Hepatocyte (in vitro differentiated cells): Measurements from ENCODE around the gene CEP83. TPM values are rescaled to one million over a fixed set of nuclear protein-coding genes. Genes with fewer than 3 reads are reported as not detected.

ENCODE experiments used
- DNase-seq: peaks from one replicate; pipeline ENCODE4 v3.0.0-alpha.2; 2016; ENCODE audit warnings: low spot score
- H2AFZ ChIP-seq: fragments of 200-600 bp; sonication (generic); 2 replicates; pipeline ENCODE4 v1.6.0; 2016; ENCODE audit warnings: antibody characterized with exemption, mild to moderate bottlenecking
- H3K27ac ChIP-seq: fragments of 200-600 bp; sonication (generic); 2 replicates; pipeline ENCODE4 v1.5.1; 2016; ENCODE audit warnings: mild to moderate bottlenecking
- H3K27me3 ChIP-seq: fragments of 200-600 bp; sonication (generic); 2 replicates; pipeline ENCODE4 v1.6.1; 2016
- H3K36me3 ChIP-seq: fragments of 200-600 bp; sonication (generic); replicated peaks from 2 replicates; pipeline ENCODE4 v1.5.1; 2016; ENCODE audit warnings: low read depth; ENCODE audit not compliant: insufficient read depth
- H3K4me1 ChIP-seq: fragments of 200-600 bp; sonication (generic); 2 replicates; pipeline ENCODE4 v1.5.1; 2016; ENCODE audit warnings: mild to moderate bottlenecking, moderate library complexity; ENCODE audit not compliant: insufficient read depth
- H3K4me2 ChIP-seq: fragments of 200-600 bp; sonication (generic); 2 replicates; pipeline ENCODE4 v1.6.0; 2016
- H3K4me3 ChIP-seq: fragments of 200-600 bp; sonication (generic); 2 replicates; pipeline ENCODE4 v1.5.1; 2016; ENCODE audit warnings: mild to moderate bottlenecking
- H3K79me2 ChIP-seq: fragments of 200-600 bp; sonication (generic); 2 replicates; pipeline ENCODE4 v1.6.0; 2017; ENCODE audit warnings: mild to moderate bottlenecking
- H3K9me2 ChIP-seq: fragments of 200-600 bp; sonication (generic); replicated peaks from 2 replicates; pipeline ENCODE4 v1.6.0; 2017; ENCODE audit warnings: mild to moderate bottlenecking; ENCODE audit not compliant: insufficient read depth
- H3K9me3 ChIP-seq: fragments of 200-600 bp; sonication (generic); 2 replicates; pipeline ENCODE4 v1.5.1; 2016; ENCODE audit warnings: low read depth, mild to moderate bottlenecking
- H4K20me1 ChIP-seq: fragments of 200-600 bp; sonication (generic); 2 replicates; pipeline ENCODE4 v1.6.0; 2016; ENCODE audit warnings: mild to moderate bottlenecking; ENCODE audit not compliant: insufficient read depth, poor library complexity, severe bottlenecking
- EZH2 ChIP-seq: fragments of 200-600 bp; sonication (generic); IDR thresholded peaks from 2 replicates; pipeline ENCODE4 v1.6.1; 2016; ENCODE audit warnings: antibody characterized with exemption, mild to moderate bottlenecking, borderline replicate concordance
- EZH2phosphoT487 ChIP-seq: fragments of 200-600 bp; sonication (generic); IDR thresholded peaks from one replicate; pipeline ENCODE4 v1.6.1; 2018; ENCODE audit warnings: antibody characterized with exemption, mild to moderate bottlenecking, low read depth, moderate library complexity; ENCODE audit not compliant: unreplicated experiment, severe bottlenecking
- WGBS: methylation state at CpG from one replicate; pipeline ENCODE4 v1.1.6; 2016; ENCODE audit warnings: low lambda C conversion rate; ENCODE audit errors: missing lambda C conversion rate; 5-methylcytosine and 5-hydroxymethylcytosine counted together
- polyA plus RNA-seq: library from polyadenylated mRNA; unstranded; fragments of >200 nt; fragmentation: Nextera tagmentation; extraction: Ambion mirVana; gene quantifications from 2 replicates; pipeline ENCODE4 v1.2.1, GENCODE V29; 2016
- total RNA-seq: library from RNA; depleted of rRNA; stranded (reverse); fragments of >200 nt; gene quantifications from 2 replicates; pipeline ENCODE4 v1.2.3, GENCODE V29; 2014
- TF ChIP-seq, protein P1 (sequence below): fragments of 200-600 bp; sonication (generic); IDR thresholded peaks from 2 replicates; pipeline ENCODE4 v1.5.1; 2016; ENCODE audit warnings: antibody characterized with exemption, mild to moderate bottlenecking; ENCODE audit not compliant: poor library complexity

The CEP83 gene
- total and polyA plus RNA-seq, 2 experiments from 2014 or later, result 3.7 to 20.1 TPM

DNA sequence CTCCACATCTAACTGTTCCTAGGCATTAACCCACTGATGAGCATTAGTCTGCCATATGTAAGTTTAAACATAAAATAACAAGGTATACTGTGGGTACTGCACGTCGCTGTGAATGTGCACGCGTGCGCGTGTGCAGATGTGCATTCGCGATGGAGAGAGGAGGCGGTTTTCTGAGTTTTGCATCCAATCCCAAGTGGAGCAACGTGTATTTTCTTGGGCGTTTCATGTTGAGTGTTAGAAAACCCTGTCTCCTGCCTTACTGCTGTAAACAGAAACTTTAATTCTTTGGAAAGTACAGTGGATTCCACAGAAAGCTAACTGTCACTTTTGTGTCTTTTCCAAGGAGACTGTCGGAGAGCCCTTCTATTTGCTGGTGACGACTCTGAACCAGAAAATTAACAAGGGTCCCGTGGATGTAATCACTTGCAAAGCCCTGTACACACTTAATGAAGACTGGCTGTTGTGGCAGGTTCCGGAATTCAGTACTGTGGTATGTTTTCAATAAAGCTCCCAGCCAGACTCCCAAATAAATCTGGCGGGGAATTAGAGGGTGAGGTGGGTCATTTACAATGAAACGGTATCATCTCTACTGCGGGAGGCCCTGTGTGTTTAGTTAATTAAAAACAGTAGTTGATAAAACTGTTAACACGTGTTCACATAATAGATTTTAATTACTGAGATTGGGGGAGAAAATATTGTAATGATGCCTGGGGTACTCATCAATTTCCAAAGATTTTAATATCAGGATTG is 194.8 kb downstream of the CEP83 start:
- no peak overlapping the region for H3K4me2 ChIP-seq
- 76% methylated on average over 19 of the region's 19 CpGs for WGBS
- peak overlapping the region; percentile 52 for H3K27ac ChIP-seq

GRCh38 chr12:94263905-94264561 is 195.6 kb downstream of the CEP83 start:
- TF ChIP-seq EZH2phosphoT487, result no peak
- TF ChIP-seq, protein P1, sequence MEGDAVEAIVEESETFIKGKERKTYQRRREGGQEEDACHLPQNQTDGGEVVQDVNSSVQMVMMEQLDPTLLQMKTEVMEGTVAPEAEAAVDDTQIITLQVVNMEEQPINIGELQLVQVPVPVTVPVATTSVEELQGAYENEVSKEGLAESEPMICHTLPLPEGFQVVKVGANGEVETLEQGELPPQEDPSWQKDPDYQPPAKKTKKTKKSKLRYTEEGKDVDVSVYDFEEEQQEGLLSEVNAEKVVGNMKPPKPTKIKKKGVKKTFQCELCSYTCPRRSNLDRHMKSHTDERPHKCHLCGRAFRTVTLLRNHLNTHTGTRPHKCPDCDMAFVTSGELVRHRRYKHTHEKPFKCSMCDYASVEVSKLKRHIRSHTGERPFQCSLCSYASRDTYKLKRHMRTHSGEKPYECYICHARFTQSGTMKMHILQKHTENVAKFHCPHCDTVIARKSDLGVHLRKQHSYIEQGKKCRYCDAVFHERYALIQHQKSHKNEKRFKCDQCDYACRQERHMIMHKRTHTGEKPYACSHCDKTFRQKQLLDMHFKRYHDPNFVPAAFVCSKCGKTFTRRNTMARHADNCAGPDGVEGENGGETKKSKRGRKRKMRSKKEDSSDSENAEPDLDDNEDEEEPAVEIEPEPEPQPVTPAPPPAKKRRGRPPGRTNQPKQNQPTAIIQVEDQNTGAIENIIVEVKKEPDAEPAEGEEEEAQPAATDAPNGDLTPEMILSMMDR, result no peak
- TF ChIP-seq EZH2, result no peak
- DNase-seq, result no peak
- WGBS, result 69% methylated on average over 20 of the region's 20 CpGs
- peak overlapping the region; percentile 52 for H3K27ac ChIP-seq
- no peak overlapping the region for H2AFZ ChIP-seq
- H3K4me1 ChIP-seq, result peaks cover 30% of the 10 kb centered on the region
- H4K20me1 ChIP-seq, result no peaks in the 10 kb centered on the region
- H3K9me2 ChIP-seq, result no peaks in the 10 kb centered on the region
- no peak overlapping the region for H3K4me3 ChIP-seq
- H3K36me3 ChIP-seq, result no peaks in the 10 kb centered on the region
- H3K27me3 ChIP-seq, result no peaks in the 10 kb centered on the region
- H3K4me2 ChIP-seq, result no peak overlapping the region
- H3K79me2 ChIP-seq, result no peaks in the 10 kb centered on the region
- H3K9me3 ChIP-seq, result no peaks in the 10 kb centered on the region

More for the DNA sequence above, 194.8 kb downstream of the CEP83 start:
- H3K27me3 ChIP-seq, result no peaks in the 10 kb centered on the region
- no peaks in the 10 kb centered on the region for H4K20me1 ChIP-seq
- H3K9me2 ChIP-seq, result no peaks in the 10 kb centered on the region
- peaks cover 30% of the 10 kb centered on the region for H3K4me1 ChIP-seq
- no peak overlapping the region for H2AFZ ChIP-seq
- H3K79me2 ChIP-seq, result no peaks in the 10 kb centered on the region
- no peaks in the 10 kb centered on the region for H3K36me3 ChIP-seq
- H3K4me3 ChIP-seq, result no peak overlapping the region
- TF ChIP-seq, protein P1, result no peak
- TF ChIP-seq EZH2 (no peak), EZH2phosphoT487 (no peak)
- no peak for DNase-seq
- H3K9me3 ChIP-seq, result no peaks in the 10 kb centered on the region

DNA sequence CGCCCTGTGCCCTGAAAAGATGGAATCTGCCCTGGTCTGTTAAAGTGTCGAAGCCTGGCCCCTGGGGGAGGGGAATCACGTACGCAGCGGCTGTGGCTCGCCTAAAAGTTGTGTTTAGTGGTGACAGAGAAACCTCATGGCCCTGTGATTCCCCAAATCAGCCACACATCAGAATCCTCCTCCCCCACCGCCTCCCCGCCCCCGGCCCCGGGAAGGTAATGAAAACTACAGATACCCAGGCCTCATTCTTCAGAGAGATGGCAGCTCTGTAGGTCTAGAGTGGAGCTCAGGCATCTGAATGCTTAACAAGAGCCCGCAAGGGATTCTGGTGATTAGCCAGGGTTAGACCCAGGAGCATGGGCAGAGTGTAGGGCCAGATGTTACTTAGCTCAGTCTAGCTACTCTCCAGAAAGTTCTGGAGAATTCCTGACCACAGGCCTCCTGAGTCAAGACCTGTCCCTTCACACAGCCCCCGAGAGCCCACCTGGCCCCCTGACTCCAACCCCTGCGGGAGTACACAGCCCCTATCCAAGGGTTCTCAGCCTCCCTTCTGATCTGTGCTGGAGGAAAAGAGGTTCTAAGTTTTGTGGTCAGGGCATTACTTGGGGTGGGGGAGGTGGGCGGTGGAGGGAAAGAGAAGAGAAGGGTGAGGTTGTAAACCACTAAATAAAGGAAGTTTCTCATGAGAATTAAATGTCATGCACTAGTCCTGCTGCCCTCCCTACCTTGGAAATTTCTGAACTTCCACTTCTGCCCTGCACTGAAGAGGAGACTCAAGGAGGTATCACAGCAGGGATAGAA is 196.5 kb downstream of the CEP83 start:
- Histone ChIP-seq H3K4me1 (peaks cover 28% of the 10 kb centered on the region), H4K20me1 (no peaks in the 10 kb centered on the region), H3K4me2 (peak overlapping the region; percentile 65), H3K36me3 (no peaks in the 10 kb centered on the region), H3K27me3 (no peaks in the 10 kb centered on the region), H2AFZ (no peak overlapping the region), H3K4me3 (no peak overlapping the region), H3K9me3 (no peaks in the 10 kb centered on the region), H3K79me2 (no peaks in the 10 kb centered on the region), H3K9me2 (no peaks in the 10 kb centered on the region), H3K27ac (peak overlapping the region; percentile 82)
- TF ChIP-seq EZH2phosphoT487 (no peak), EZH2 (no peak)
- TF ChIP-seq, protein P1, result no peak
- WGBS, result 85% methylated on average over 8 of the region's 14 CpGs
- DNase-seq, result no peak
